Neuronal stem cell (in vitro differentiated cells): ENCODE measurements around the gene WRAP73.
"Not testable (repeated sequence)": the region's sequence is repeated elsewhere in the genome, so short reads cannot be mapped to it uniquely, and the experiment has no call there.

Experiments
- DNase-seq: peaks from one replicate; pipeline ENCODE4 v3.0.0-alpha.2; 2013; ENCODE audit warnings: low spot score
- H2AFZ ChIP-seq: one replicate; pipeline ENCODE4 v1.6.1; 2013; ENCODE audit warnings: mild to moderate bottlenecking, low read length, inconsistent platforms
- H2AK5ac ChIP-seq: 2 replicates; pipeline ENCODE4 v1.6.1; 2013; ENCODE audit warnings: low read depth, mild to moderate bottlenecking, inconsistent platforms, low read length, moderate library complexity, mixed read lengths
- H2BK120ac ChIP-seq: 2 replicates; pipeline ENCODE4 v1.6.1; 2013; ENCODE audit warnings: low read depth, mild to moderate bottlenecking, inconsistent platforms, low read length, moderate library complexity, mixed read lengths
- H2BK12ac ChIP-seq: one replicate; pipeline ENCODE4 v1.6.1; 2013; ENCODE audit warnings: low read length, inconsistent platforms
- H2BK15ac ChIP-seq: 2 replicates; pipeline ENCODE4 v1.6.1; 2013; ENCODE audit warnings: mild to moderate bottlenecking, low read length, inconsistent platforms, mixed read lengths
- H2BK5ac ChIP-seq: one replicate; pipeline ENCODE4 v1.6.1; 2013; ENCODE audit warnings: inconsistent platforms, mild to moderate bottlenecking, low read length, moderate library complexity
- H3K14ac ChIP-seq: one replicate; pipeline ENCODE4 v1.6.1; 2013; ENCODE audit warnings: low read length, inconsistent platforms
- H3K18ac ChIP-seq: 2 replicates; pipeline ENCODE4 v1.6.1; 2013; ENCODE audit warnings: low read length, inconsistent platforms
- H3K23ac ChIP-seq: 2 replicates; pipeline ENCODE4 v1.6.1; 2013; ENCODE audit warnings: low read depth, mild to moderate bottlenecking, mixed read lengths, low read length, inconsistent platforms; ENCODE audit not compliant: poor library complexity
- H3K27ac ChIP-seq: replicated peaks from 3 replicates; pipeline ENCODE4 v1.5.1; 2013; ENCODE audit warnings: low read length, inconsistent platforms
- H3K27me3 ChIP-seq, 3 experiments: 2 replicates each; pipeline ENCODE4 v1.6.1; 2013; ENCODE audit warnings: low read length in 3 of 3, mild to moderate bottlenecking in 2 of 3, inconsistent platforms in 1 of 3, low read depth in 1 of 3, mixed read lengths in 1 of 3, moderate library complexity in 1 of 3; ENCODE audit not compliant: control insufficient read depth in 3 of 3, insufficient read depth in 3 of 3
- H3K36me3 ChIP-seq, 2 donors: replicated peaks in 1 of 2; 2 replicates each; pipeline ENCODE4 v1.6.1; 2013; ENCODE audit warnings: low read length in 2 of 2; ENCODE audit not compliant: control insufficient read depth in 2 of 2, insufficient read depth in 2 of 2
- H3K4ac ChIP-seq: 2 replicates; pipeline ENCODE4 v1.6.1; 2013; ENCODE audit warnings: inconsistent platforms, mild to moderate bottlenecking, low read length, moderate library complexity
- H3K4me1 ChIP-seq, 2 donors: 1 replicate in 1 of 2; 2 replicates in 1 of 2; pipeline ENCODE4 v1.6.1; 2013; ENCODE audit warnings: low read length in 2 of 2, low read depth in 1 of 2; ENCODE audit not compliant: control insufficient read depth in 2 of 2, insufficient read depth in 1 of 2
- H3K4me2 ChIP-seq: one replicate; pipeline ENCODE4 v1.6.1; 2013; ENCODE audit warnings: mild to moderate bottlenecking, low read length, inconsistent platforms; ENCODE audit not compliant: insufficient read depth, poor library complexity, severe bottlenecking
- H3K4me3 ChIP-seq, 2 donors: 2 replicates each; pipeline ENCODE4 v1.5.1; 2013; ENCODE audit warnings: low read length in 2 of 2, mild to moderate bottlenecking in 2 of 2, inconsistent platforms in 1 of 2, moderate library complexity in 1 of 2
- H3K79me1 ChIP-seq: one replicate; pipeline ENCODE4 v1.6.1; 2013; ENCODE audit warnings: low read depth, mild to moderate bottlenecking, inconsistent platforms, low read length, moderate library complexity
- H3K9ac ChIP-seq: one replicate; pipeline ENCODE4 v1.6.1; 2013; ENCODE audit warnings: mild to moderate bottlenecking, low read depth, low read length, inconsistent platforms; ENCODE audit not compliant: poor library complexity
- H3K9me3 ChIP-seq, 2 donors: replicated peaks in 1 of 2; 2 replicates each; pipeline versions ENCODE3 to v1.6.1; 2013; ENCODE audit warnings: low read length in 2 of 2, mild to moderate bottlenecking in 2 of 2, inconsistent platforms in 1 of 2, low read depth in 1 of 2, mixed read lengths in 1 of 2, moderate library complexity in 1 of 2; ENCODE audit not compliant: control insufficient read depth in 2 of 2, insufficient read depth in 1 of 2
- H4K8ac ChIP-seq: one replicate; pipeline ENCODE4 v1.6.1; 2013; ENCODE audit warnings: low read depth, mild to moderate bottlenecking, inconsistent platforms, low read length, moderate library complexity
- H4K91ac ChIP-seq: one replicate; pipeline ENCODE4 v1.6.1; 2013; ENCODE audit warnings: low read length, low read depth, mild to moderate bottlenecking, inconsistent platforms; ENCODE audit not compliant: poor library complexity
- WGBS, 2 donors: extraction: QIAGEN DNeasy Blood & Tissue Kit; methylation state at CpG; one replicate each; pipeline ENCODE4 v1.1.7; 2013; ENCODE audit warnings: missing lambda C conversion rate in 2 of 2, mixed read lengths in 1 of 2; ENCODE audit not compliant: insufficient read length in 2 of 2, insufficient replicate concordance in 1 of 2; ENCODE audit errors: extremely low coverage in 2 of 2; 5-methylcytosine and 5-hydroxymethylcytosine counted together

The WRAP73 gene

DNA sequence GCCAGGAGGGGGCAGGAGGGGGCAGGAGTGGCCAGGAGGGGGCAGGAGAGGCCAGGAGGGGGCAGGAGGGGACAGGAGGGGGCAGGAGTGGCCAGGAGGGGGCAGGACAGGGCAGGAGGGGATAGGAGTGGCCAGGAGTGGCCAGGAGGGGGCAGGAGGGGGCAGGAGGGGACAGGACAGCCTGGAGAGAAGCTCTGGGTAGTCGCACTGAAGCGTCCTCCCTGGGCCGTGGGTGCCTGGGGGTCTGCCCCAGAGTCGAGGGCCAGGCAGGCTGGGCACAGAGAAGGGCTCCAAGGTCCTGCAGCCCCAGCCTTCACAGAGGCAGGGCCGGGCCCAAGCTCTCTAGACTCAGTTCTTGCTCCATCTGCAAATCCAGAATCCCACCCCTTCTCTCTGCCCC, 61.5 kb downstream of the WRAP73 start:
- WGBS, 2 donors = no CpG with 5 or more reads among the region's 5 CpGs

DNA sequence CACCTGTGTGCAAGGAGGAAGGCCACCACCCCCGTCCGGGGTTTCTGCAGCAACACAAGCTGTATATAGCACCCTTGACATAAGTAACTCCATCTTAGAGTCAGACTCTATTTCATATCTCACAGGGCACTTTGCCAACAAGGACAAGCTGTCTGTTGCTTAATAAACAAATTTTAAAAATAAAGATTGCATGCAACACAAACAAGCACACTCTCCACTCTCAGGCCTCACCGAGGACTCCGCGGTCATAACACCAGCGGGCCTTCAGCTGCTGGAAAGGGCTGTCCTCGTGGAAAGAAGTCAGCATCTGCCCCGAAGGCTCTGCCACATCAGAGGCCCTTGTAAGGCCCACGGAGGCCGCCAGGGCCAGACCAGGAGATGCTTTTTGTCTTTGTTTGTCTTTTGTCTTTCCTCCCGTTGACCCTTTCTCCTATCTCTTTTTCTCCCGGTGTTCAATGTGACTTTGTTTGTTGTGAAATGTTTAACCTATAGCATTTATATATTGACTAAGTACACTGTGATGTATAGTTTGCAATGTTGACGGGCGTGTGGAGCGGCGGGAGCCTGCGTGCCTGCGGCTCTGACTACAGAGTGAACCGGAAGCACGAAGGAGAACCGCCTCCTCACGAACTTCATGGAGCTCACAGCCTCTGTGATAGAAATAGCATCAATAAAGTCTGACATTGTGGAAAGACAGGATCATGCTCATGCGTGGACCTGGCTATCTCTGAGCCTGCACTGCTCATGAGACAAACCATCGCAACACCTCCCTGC, 62.7 kb downstream of the WRAP73 start:
- no peak overlapping the region for H3K9ac ChIP-seq
- H2BK12ac ChIP-seq = no peak overlapping the region
- H2AFZ ChIP-seq = no peak overlapping the region
- H2BK15ac ChIP-seq = no peak overlapping the region
- no peak overlapping the region for H3K4ac ChIP-seq
- peaks cover 12% of the 10 kb centered on the region for H3K79me1 ChIP-seq
- peak overlapping the region; percentile 28 for H3K18ac ChIP-seq
- H3K23ac ChIP-seq = no peak overlapping the region
- no peak overlapping the region for H4K91ac ChIP-seq
- peaks cover 0 to 9% of the 10 kb centered on the region in 2 donors for H3K36me3 ChIP-seq
- no peak overlapping the region for H2BK5ac ChIP-seq
- H3K27me3 ChIP-seq = no peaks in the 10 kb centered on the region
- H3K4me2 ChIP-seq = no peak overlapping the region
- no peak overlapping the region for H3K27ac ChIP-seq
- DNase-seq = no peak
- H2BK120ac ChIP-seq = no peak overlapping the region
- WGBS, 2 donors = no CpG with 5 or more reads among the region's 24 CpGs
- peaks cover 0 to 5% of the 10 kb centered on the region in 2 donors for H3K9me3 ChIP-seq
- peaks cover 11 to 17% of the 10 kb centered on the region in 2 donors for H3K4me1 ChIP-seq
- no peak overlapping the region for H4K8ac ChIP-seq
- H3K14ac ChIP-seq = no peak overlapping the region
- H2AK5ac ChIP-seq = no peak overlapping the region
- no peak overlapping the region for H3K4me3 ChIP-seq

More for the DNA sequence above, 61.5 kb downstream of the WRAP73 start:
- Histone ChIP-seq H2BK12ac (no peak overlapping the region), H2BK5ac (no peak overlapping the region), H2BK120ac (no peak overlapping the region), H2BK15ac (no peak overlapping the region), H3K4ac (no peak overlapping the region), H3K27me3 (no peaks in the 10 kb centered on the region), H4K91ac (no peak overlapping the region), H2AK5ac (no peak overlapping the region), H2AFZ (no peak overlapping the region), H3K9me3 (peaks cover 0 to 5% of the 10 kb centered on the region in 2 donors), H3K4me1 (peaks cover 12 to 21% of the 10 kb centered on the region in 2 donors), H3K9ac (no peak overlapping the region), H3K36me3 (peaks cover 0 to 9% of the 10 kb centered on the region in 2 donors), H3K27ac (no peak overlapping the region), H3K4me3 (no peak overlapping the region), H3K18ac (peak overlapping the region; percentile 0), H4K8ac (no peak overlapping the region), H3K23ac (no peak overlapping the region), H3K79me1 (peaks cover 6% of the 10 kb centered on the region), H3K4me2 (no peak overlapping the region), H3K14ac (no peak overlapping the region)
- no peak for DNase-seq

- no peak for DNase-seq
- no peak overlapping the region for H3K18ac ChIP-seq
- no peak overlapping the region for H3K14ac ChIP-seq
- no peaks in the 10 kb centered on the region for H3K27me3 ChIP-seq
- peak overlapping the region; percentile 47 for H3K9ac ChIP-seq
- H2BK5ac ChIP-seq = no peak overlapping the region
- H3K27ac ChIP-seq = peak overlapping the region; percentile 2
- peak overlapping the region; percentile 34 for H3K23ac ChIP-seq
- H3K4ac ChIP-seq = no peak overlapping the region
- H3K4me2 ChIP-seq = no peak overlapping the region
- peak overlapping the region; percentile 14 for H2BK12ac ChIP-seq
- no peak overlapping the region for H4K91ac ChIP-seq
- peaks cover 11 to 15% of the 10 kb centered on the region in 2 donors for H3K4me1 ChIP-seq
- no peak overlapping the region for H2AFZ ChIP-seq
- H2BK120ac ChIP-seq = no peak overlapping the region
- peaks cover 14% of the 10 kb centered on the region for H3K79me1 ChIP-seq
- H2AK5ac ChIP-seq = no peak overlapping the region
- no peak overlapping the region for H2BK15ac ChIP-seq
- peaks cover 0 to 9% of the 10 kb centered on the region in 2 donors for H3K36me3 ChIP-seq
- H3K4me3 ChIP-seq = peak overlapping the region in 1 of 2 donors; percentile 62
- H4K8ac ChIP-seq = no peak overlapping the region
- WGBS, 2 donors = no CpG with 5 or more reads among the region's 19 CpGs
- peaks cover 0 to 5% of the 10 kb centered on the region in 2 donors for H3K9me3 ChIP-seq
Measured at GRCh38 chr1:3585940-3586568, 63.8 kb downstream of the WRAP73 start.

DNA sequence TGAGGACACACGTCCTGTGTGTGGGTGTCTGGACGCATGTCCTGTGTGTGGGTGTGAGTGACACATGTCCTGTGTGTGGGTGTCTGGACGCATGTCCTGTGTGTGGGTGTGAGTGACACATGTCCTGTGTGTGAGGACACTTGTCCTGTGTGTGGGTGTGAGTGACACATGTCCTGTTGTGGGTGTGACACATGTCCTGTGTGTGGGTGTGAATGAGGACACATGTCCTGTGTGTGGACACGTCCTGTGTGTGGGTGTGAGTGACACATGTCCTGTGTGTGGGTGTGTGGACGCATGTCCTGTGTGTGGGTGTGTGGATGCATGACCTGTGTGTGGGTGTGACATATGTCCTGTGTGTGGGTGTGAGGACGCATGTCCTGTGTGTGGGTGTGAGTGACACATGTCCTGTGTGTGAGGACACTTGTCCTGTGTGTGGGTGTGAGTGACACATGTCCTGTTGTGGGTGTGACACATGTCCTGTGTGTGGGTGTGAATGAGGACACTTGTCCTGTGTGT, 64.5 kb downstream of the WRAP73 start:
- not testable (repeated sequence) for H2BK12ac ChIP-seq, H2AK5ac ChIP-seq, H3K18ac ChIP-seq, H3K9ac ChIP-seq, H4K8ac ChIP-seq, H3K27me3 ChIP-seq, H4K91ac ChIP-seq, H3K9me3 ChIP-seq, H3K4me1 ChIP-seq, H3K14ac ChIP-seq, H3K27ac ChIP-seq, H3K4ac ChIP-seq, DNase-seq, H3K36me3 ChIP-seq, H3K23ac ChIP-seq, H3K4me2 ChIP-seq, H2BK15ac ChIP-seq, H2AFZ ChIP-seq, H2BK5ac ChIP-seq, H2BK120ac ChIP-seq
- H3K79me1 ChIP-seq = peaks cover 11% of the 10 kb centered on the region
- H3K4me3 ChIP-seq = peak overlapping the region in 1 of 2 donors; percentile 62
- no CpG with 5 or more reads among the region's 6 CpGs for WGBS, 2 donors
